ENCODE measurements around the gene TEDC2.

DNA sequence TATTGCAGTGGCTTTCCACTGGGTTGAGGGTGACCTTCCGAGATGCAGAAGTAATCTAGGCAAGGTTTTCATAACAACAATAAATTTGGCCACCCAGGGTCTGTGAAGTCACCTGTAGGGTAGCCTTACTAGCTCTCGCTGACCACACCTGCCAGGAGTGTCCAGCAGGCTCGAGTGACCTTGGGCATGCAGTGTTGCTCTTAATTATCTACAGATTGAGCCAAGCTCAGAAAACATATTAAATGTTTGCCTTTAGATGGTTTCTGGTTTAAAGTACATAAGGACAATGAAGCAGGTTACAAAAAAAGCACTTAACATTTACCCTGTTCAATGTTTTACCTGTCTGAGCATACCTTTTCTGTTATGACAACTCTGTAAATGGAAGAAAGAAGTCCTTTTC, 16.8 kb downstream of the TEDC2 start:
- TF ChIP-seq POLR2AphosphoS5 (IDR thresholded peaks at IDR 0.05) (no peak), EP300 (IDR thresholded peaks at IDR 0.05; ENCODE audit: low read depth) (no peak)

Data from transverse colon (tissue), 3 donors.